Right cardiac atrium (tissue), 5 donors: ENCODE data around the gene SLC26A6. TPM values are rescaled to one million over a fixed set of nuclear protein-coding genes. Genes with fewer than 3 reads are reported as not detected.

Experiments
- ATAC-seq, 2 donors: fragments of 200-7000 bp; cut with Tn5 transposase; one replicate each; pipeline versions ENCODE4 v1.8.0 to v1.9.1; 2020; ENCODE audit warnings: moderate library complexity in 2 of 2, mild to moderate bottlenecking in 1 of 2
- DNase-seq, 3 donors: peaks; one replicate each; pipeline ENCODE4 v3.0.0-alpha.2; 2020
- H3K27ac ChIP-seq: one replicate; pipeline ENCODE4 v1.5.1; 2013; ENCODE audit warnings: mild to moderate bottlenecking, low read length, control low read depth, moderate library complexity
- H3K27me3 ChIP-seq: one replicate; pipeline ENCODE4 v1.6.1; 2013; ENCODE audit not compliant: control insufficient read depth, insufficient read depth
- H3K4me1 ChIP-seq: one replicate; pipeline ENCODE4 v1.6.1; 2013; ENCODE audit warnings: low read length; ENCODE audit not compliant: control insufficient read depth, insufficient read depth
- H3K4me3 ChIP-seq: one replicate; pipeline ENCODE4 v1.5.1; 2013; ENCODE audit warnings: low read length, control low read depth
- H3K9me3 ChIP-seq: one replicate; pipeline ENCODE4 v1.6.1; 2013; ENCODE audit warnings: low read length; ENCODE audit not compliant: control insufficient read depth
- WGBS: extraction: QIAGEN DNeasy Blood & Tissue Kit; methylation state at CpG from one replicate; pipeline ENCODE4 v1.1.7; 2013; 5-methylcytosine and 5-hydroxymethylcytosine counted together
- intact Hi-C, 4 donors: fragments of 100-400 bp; cut with DNase I; formaldehyde crosslinking; loops; one replicate each; pipeline versions ENCODE4 v1.11.0 to v1.14.0; 2022 to 2023
- polyA plus RNA-seq: library from polyadenylated mRNA; stranded (reverse); fragments of 200-250 nt; gene quantifications from one replicate; pipeline ENCODE4 v1.2.3, GENCODE V29; 2013
- total RNA-seq, 4 donors: library from RNA; stranded (reverse); fragmentation: NEBNext Ultra II Directional; extraction: Animal tissue kit (Norgen Biotek cat#: 25700); gene quantifications; one replicate each; pipeline ENCODE4 v1.2.1, GENCODE V29; 2021
- donor health status: healthy with polysubstance abuse.
- donor health status: DM: no; HTN: yes; CAD: no.
- donor health status: DM: no; HTN: no; CAD: no.
- donor health status: DM: no; HTN: yes; CAD: no; lungs with severe emphysema.
- donor health status: DM: yes; HTN: yes; CAD: no.

SLC26A6 gene
- total and polyA plus RNA-seq, 5 donors, result 8.6 to 15.4 (median 13.6) TPM

- DNase-seq (no peak), ATAC-seq (no peak)
- 92% methylated on average over 22 of the region's 22 CpGs for WGBS
- Histone ChIP-seq H3K27me3 (no peaks in the 10 kb centered on the region), H3K9me3 (no peaks in the 10 kb centered on the region), H3K4me3 (no peak overlapping the region), H3K27ac (no peak overlapping the region), H3K4me1 (no peaks in the 10 kb centered on the region)
- intact Hi-C loops, result no loop called here
These were observed 9.9 kb upstream of the SLC26A6 start for GRCh38 chr3:48644898-48645760.

GRCh38 chr3:48642605-48643004 is 7.3 kb upstream of the SLC26A6 start:
- no peak for ATAC-seq
- WGBS, result 90% methylated on average over 12 of the region's 12 CpGs

GRCh38 chr3:48641396-48641795 is 6.1 kb upstream of the SLC26A6 start:
- 97% methylated on average over 3 of the region's 3 CpGs for WGBS
- no peaks in the 10 kb centered on the region for H3K9me3 ChIP-seq
- DNase-seq (no peak), ATAC-seq (no peak)
- H3K27me3 ChIP-seq, result no peaks in the 10 kb centered on the region
- H3K4me3 ChIP-seq, result no peak overlapping the region
- no peaks in the 10 kb centered on the region for H3K4me1 ChIP-seq
- no peak overlapping the region for H3K27ac ChIP-seq
- intact Hi-C loops, result no loop called here

More at GRCh38 chr3:48642605-48643004, 7.3 kb upstream of the SLC26A6 start:
- intact Hi-C loops, result no loop called here
- no peak for DNase-seq
- Histone ChIP-seq H3K27ac (no peak overlapping the region), H3K27me3 (no peaks in the 10 kb centered on the region), H3K4me1 (no peaks in the 10 kb centered on the region), H3K4me3 (no peak overlapping the region), H3K9me3 (no peaks in the 10 kb centered on the region)

GRCh38 chr3:48639944-48640606 is 4.8 kb upstream of the SLC26A6 start:
- ATAC-seq (no peak), DNase-seq (peak in 1 of 3 donors; percentile 70)
- Histone ChIP-seq H3K27ac (no peak overlapping the region), H3K9me3 (no peaks in the 10 kb centered on the region), H3K4me1 (no peaks in the 10 kb centered on the region), H3K27me3 (no peaks in the 10 kb centered on the region), H3K4me3 (no peak overlapping the region)
- intact Hi-C loops, result no loop called here
- WGBS, result 91% methylated on average over 38 of the region's 38 CpGs

- Histone ChIP-seq H3K4me3 (no peak overlapping the region), H3K27ac (no peak overlapping the region), H3K27me3 (no peaks in the 10 kb centered on the region), H3K9me3 (no peaks in the 10 kb centered on the region), H3K4me1 (no peaks in the 10 kb centered on the region)
- no peak for ATAC-seq
- DNase-seq, result no peak
- intact Hi-C loops, result no loop called here
- 67% methylated on average over 6 of the region's 6 CpGs for WGBS
These were observed 2.0 kb upstream of the SLC26A6 start for GRCh38 chr3:48637305-48637704.

- no peak for DNase-seq
- 29% methylated on average over 10 of the region's 10 CpGs for WGBS
- Histone ChIP-seq H3K4me1 (no peaks in the 10 kb centered on the region), H3K27ac (peak overlapping the region; percentile 82), H3K27me3 (no peaks in the 10 kb centered on the region), H3K4me3 (peak overlapping the region; percentile 61), H3K9me3 (no peaks in the 10 kb centered on the region)
- intact Hi-C loops, result no loop called here
- no peak for ATAC-seq
These were observed 941 bp upstream of the SLC26A6 start for GRCh38 chr3:48636149-48636655.

- peak overlapping the region; percentile 65 for H3K27ac ChIP-seq
- ATAC-seq (peak; percentile 57 to 69), DNase-seq (peak; percentile 74 to 84 (median 83))
- no peaks in the 10 kb centered on the region for H3K9me3 ChIP-seq
- H3K4me1 ChIP-seq, result no peaks in the 10 kb centered on the region
- peak overlapping the region; percentile 64 for H3K4me3 ChIP-seq
- WGBS, result 3% methylated on average over 30 of the region's 30 CpGs
- H3K27me3 ChIP-seq, result no peaks in the 10 kb centered on the region
- intact Hi-C loops, result no loop called here
These were observed 520 bp downstream of the SLC26A6 start for GRCh38 chr3:48634661-48635221.

- intact Hi-C loops, result no loop called here
- 82% methylated on average over 2 of the region's 2 CpGs for WGBS
- DNase-seq, result no peak
- H3K4me3 ChIP-seq, result no peak overlapping the region
- no peaks in the 10 kb centered on the region for H3K9me3 ChIP-seq
- no peaks in the 10 kb centered on the region for H3K27me3 ChIP-seq
- no peak overlapping the region for H3K27ac ChIP-seq
- no peak for ATAC-seq
- H3K4me1 ChIP-seq, result no peaks in the 10 kb centered on the region
These were observed 1.5 kb downstream of the SLC26A6 start for GRCh38 chr3:48633743-48634142.

GRCh38 chr3:48633256-48633655 is 2.0 kb downstream of the SLC26A6 start:
- WGBS, result 95% methylated on average over 15 of the region's 15 CpGs
- intact Hi-C loops, result no loop called here
- Histone ChIP-seq H3K27me3 (no peaks in the 10 kb centered on the region), H3K9me3 (no peaks in the 10 kb centered on the region), H3K27ac (no peak overlapping the region), H3K4me3 (no peak overlapping the region), H3K4me1 (no peaks in the 10 kb centered on the region)
- peak in 1 of 3 donors; percentile 52 for DNase-seq
- ATAC-seq, result no peak

- Histone ChIP-seq H3K4me1 (no peaks in the 10 kb centered on the region), H3K27ac (no peak overlapping the region), H3K9me3 (no peaks in the 10 kb centered on the region), H3K27me3 (no peaks in the 10 kb centered on the region), H3K4me3 (no peak overlapping the region)
- no peak for DNase-seq
- intact Hi-C loops, result no loop called here
- 89% methylated on average over 22 of the region's 22 CpGs for WGBS
- ATAC-seq, result no peak
These were observed 3.5 kb downstream of the SLC26A6 start for GRCh38 chr3:48631516-48632448.
